ENCODE results near the gene CLINT1.
A peak's percentile ranks its signal among the peaks of the same experiment; 100 is the strongest.
"Not testable (repeated sequence)": the region's sequence is repeated elsewhere in the genome, so short reads cannot be mapped to it uniquely, and the experiment has no call there.

Gene CLINT1

GRCh38 chr5:157860898-157861890 lies 2.2 kb upstream of the CLINT1 start:
- DNase-seq (ENCODE audit: insufficient read length, low spot score) (no peak), FAIRE-seq (no peak)
- no peak for TF ChIP-seq CTCF (IDR thresholded peaks at IDR 0.05; ENCODE audit: insufficient read depth, missing control alignments)

GRCh38 chr5:157859227-157859575 lies 256 bp upstream of the CLINT1 start:
- TF ChIP-seq CTCF (IDR thresholded peaks at IDR 0.05; ENCODE audit: insufficient read depth, missing control alignments), result no peak
- DNase-seq (ENCODE audit: insufficient read length, low spot score) (no peak), FAIRE-seq (no peak)

- FAIRE-seq (no peak), DNase-seq (ENCODE audit: insufficient read length, low spot score) (no peak)
- TF ChIP-seq CTCF (IDR thresholded peaks at IDR 0.05; ENCODE audit: insufficient read depth, missing control alignments), result no peak
Measured at GRCh38 chr5:157857816-157858526, 974 bp downstream of the CLINT1 start.

- peak; percentile 49 for TF ChIP-seq CTCF (IDR thresholded peaks at IDR 0.05; ENCODE audit: insufficient read depth, missing control alignments)
- FAIRE-seq (no peak), DNase-seq (ENCODE audit: insufficient read length, low spot score) (no peak)
Measured at GRCh38 chr5:157855404-157855994, 3.4 kb downstream of the CLINT1 start.

- not testable (repeated sequence) for FAIRE-seq; DNase-seq (ENCODE audit: insufficient read length, low spot score)
Measured at GRCh38 chr5:157853365-157853764, 5.6 kb downstream of the CLINT1 start.

- FAIRE-seq (no peak), DNase-seq (ENCODE audit: insufficient read length, low spot score) (no peak)
- no peak for TF ChIP-seq CTCF (IDR thresholded peaks at IDR 0.05; ENCODE audit: insufficient read depth, missing control alignments)
Measured at GRCh38 chr5:157845914-157846598, 12.9 kb downstream of the CLINT1 start.

GRCh38 chr5:157842787-157843186 lies 16.2 kb downstream of the CLINT1 start:
- FAIRE-seq, result no peak
- DNase-seq (ENCODE audit: insufficient read length, low spot score), result no peak
- TF ChIP-seq CTCF (IDR thresholded peaks at IDR 0.05; ENCODE audit: insufficient read depth, missing control alignments), result no peak
